ENCODE results near the gene RER1. TPM values are rescaled to one million over a fixed set of nuclear protein-coding genes. Genes with fewer than 3 reads are reported as not detected.

Gene RER1
- total RNA-seq, 1 experiment from 2014 or later = 79.8 TPM

- no peak overlapping the region for H3K4me3 Mint-ChIP-seq
- TF ChIP-seq, protein P1, sequence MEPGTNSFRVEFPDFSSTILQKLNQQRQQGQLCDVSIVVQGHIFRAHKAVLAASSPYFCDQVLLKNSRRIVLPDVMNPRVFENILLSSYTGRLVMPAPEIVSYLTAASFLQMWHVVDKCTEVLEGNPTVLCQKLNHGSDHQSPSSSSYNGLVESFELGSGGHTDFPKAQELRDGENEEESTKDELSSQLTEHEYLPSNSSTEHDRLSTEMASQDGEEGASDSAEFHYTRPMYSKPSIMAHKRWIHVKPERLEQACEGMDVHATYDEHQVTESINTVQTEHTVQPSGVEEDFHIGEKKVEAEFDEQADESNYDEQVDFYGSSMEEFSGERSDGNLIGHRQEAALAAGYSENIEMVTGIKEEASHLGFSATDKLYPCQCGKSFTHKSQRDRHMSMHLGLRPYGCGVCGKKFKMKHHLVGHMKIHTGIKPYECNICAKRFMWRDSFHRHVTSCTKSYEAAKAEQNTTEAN (CRISPR knock-in tag; IDR thresholded peaks at IDR 0.05) = no peak
- 0 out of 2 replicates have a peak, but pooled peaks have one; percentile 5 for TF ChIP-seq ZNF121 (CRISPR knock-in tag; IDR thresholded peaks at IDR 0.05)
- TF ChIP-seq CREM (CRISPR knock-in tag; IDR thresholded peaks at IDR 0.05) = no peak
- no peak for TF ChIP-seq OVOL2 (CRISPR knock-in tag; IDR thresholded peaks at IDR 0.05; ENCODE audit: borderline replicate concordance)
- no peak for TF ChIP-seq MYBL2 (CRISPR knock-in tag; IDR thresholded peaks at IDR 0.05)
- TF ChIP-seq FOXK1 (CRISPR knock-in tag; IDR thresholded peaks at IDR 0.05) = no peak
- CTCF ChIA-PET = no interaction called here
- H3K36me3 Mint-ChIP-seq = no peaks in the 10 kb centered on the region
- DNase-seq (ENCODE audit: low spot score) = no peak
- peaks cover 15% of the 10 kb centered on the region for H3K9me3 Mint-ChIP-seq
- H3K4me1 Mint-ChIP-seq = no peaks in the 10 kb centered on the region
- H3K27ac Mint-ChIP-seq = no peak overlapping the region
- POLR2A ChIA-PET = no interaction called here
- peaks cover 26% of the 10 kb centered on the region for H3K27me3 Mint-ChIP-seq (ENCODE audit: low read depth)
- no peak for ATAC-seq
These were observed 30.9 kb downstream of the RER1 start for GRCh38 chr1:2422523-2422922.

GRCh38 chr1:2425892-2426291 is 34.3 kb downstream of the RER1 start:
- no peak for ATAC-seq
- H3K27ac Mint-ChIP-seq = no peak overlapping the region
- H3K4me1 Mint-ChIP-seq = no peaks in the 10 kb centered on the region

More at GRCh38 chr1:2425892-2426291, 34.3 kb downstream of the RER1 start:
- peaks cover 26% of the 10 kb centered on the region for H3K9me3 Mint-ChIP-seq
- peaks cover 26% of the 10 kb centered on the region for H3K27me3 Mint-ChIP-seq (ENCODE audit: low read depth)
- DNase-seq (ENCODE audit: low spot score) = no peak
- ChIA-PET POLR2A (interaction anchor here (0.7 kb wide), 1 partner anchor 1196 kb away, joined by 3 read pairs; no protein-coding TSS in a partner anchor), CTCF (interaction anchor here (0.5 to 1.0 kb wide), 4 partner anchors 11 to 517 kb away, joined by 3 to 4 read pairs (median 3); no protein-coding TSS in a partner anchor)
- TF ChIP-seq ATF3 (CRISPR knock-in tag; conservative IDR thresholded peaks at IDR 0.05) = no peak
- TF ChIP-seq, protein P2, sequence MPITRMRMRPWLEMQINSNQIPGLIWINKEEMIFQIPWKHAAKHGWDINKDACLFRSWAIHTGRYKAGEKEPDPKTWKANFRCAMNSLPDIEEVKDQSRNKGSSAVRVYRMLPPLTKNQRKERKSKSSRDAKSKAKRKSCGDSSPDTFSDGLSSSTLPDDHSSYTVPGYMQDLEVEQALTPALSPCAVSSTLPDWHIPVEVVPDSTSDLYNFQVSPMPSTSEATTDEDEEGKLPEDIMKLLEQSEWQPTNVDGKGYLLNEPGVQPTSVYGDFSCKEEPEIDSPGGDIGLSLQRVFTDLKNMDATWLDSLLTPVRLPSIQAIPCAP (CRISPR knock-in tag; IDR thresholded peaks at IDR 0.05) = no peak
- no peak for TF ChIP-seq ZNF138 (CRISPR knock-in tag; conservative IDR thresholded peaks at IDR 0.05)
- TF ChIP-seq ZNF425 (CRISPR knock-in tag; conservative IDR thresholded peaks at IDR 0.05) = no peak
- TF ChIP-seq HMGA2 (CRISPR knock-in tag; IDR thresholded peaks at IDR 0.05) = no peak
- no peak for TF ChIP-seq NFYB (CRISPR knock-in tag; conservative IDR thresholded peaks at IDR 0.05; ENCODE audit: low read depth)
- TF ChIP-seq ZNF219 (CRISPR knock-in tag; IDR thresholded peaks at IDR 0.05; ENCODE audit: borderline replicate concordance) = no peak
- TF ChIP-seq SOX15 (CRISPR knock-in tag; IDR thresholded peaks at IDR 0.05) = no peak
- TF ChIP-seq TEAD4 (CRISPR knock-in tag; IDR thresholded peaks at IDR 0.05) = no peak
- TF ChIP-seq SMAD4 (CRISPR knock-in tag; IDR thresholded peaks at IDR 0.05) = no peak
- no peak for TF ChIP-seq CREM (CRISPR knock-in tag; IDR thresholded peaks at IDR 0.05)
- TF ChIP-seq, protein P3, sequence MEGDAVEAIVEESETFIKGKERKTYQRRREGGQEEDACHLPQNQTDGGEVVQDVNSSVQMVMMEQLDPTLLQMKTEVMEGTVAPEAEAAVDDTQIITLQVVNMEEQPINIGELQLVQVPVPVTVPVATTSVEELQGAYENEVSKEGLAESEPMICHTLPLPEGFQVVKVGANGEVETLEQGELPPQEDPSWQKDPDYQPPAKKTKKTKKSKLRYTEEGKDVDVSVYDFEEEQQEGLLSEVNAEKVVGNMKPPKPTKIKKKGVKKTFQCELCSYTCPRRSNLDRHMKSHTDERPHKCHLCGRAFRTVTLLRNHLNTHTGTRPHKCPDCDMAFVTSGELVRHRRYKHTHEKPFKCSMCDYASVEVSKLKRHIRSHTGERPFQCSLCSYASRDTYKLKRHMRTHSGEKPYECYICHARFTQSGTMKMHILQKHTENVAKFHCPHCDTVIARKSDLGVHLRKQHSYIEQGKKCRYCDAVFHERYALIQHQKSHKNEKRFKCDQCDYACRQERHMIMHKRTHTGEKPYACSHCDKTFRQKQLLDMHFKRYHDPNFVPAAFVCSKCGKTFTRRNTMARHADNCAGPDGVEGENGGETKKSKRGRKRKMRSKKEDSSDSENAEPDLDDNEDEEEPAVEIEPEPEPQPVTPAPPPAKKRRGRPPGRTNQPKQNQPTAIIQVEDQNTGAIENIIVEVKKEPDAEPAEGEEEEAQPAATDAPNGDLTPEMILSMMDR (IDR thresholded peaks at IDR 0.05) = no peak
- TF ChIP-seq TP53 (CRISPR knock-in tag; IDR thresholded peaks at IDR 0.05) = no peak
- no peak for TF ChIP-seq ATF6 (CRISPR knock-in tag; IDR thresholded peaks at IDR 0.05)
- TF ChIP-seq FOXP1 (CRISPR knock-in tag; IDR thresholded peaks at IDR 0.05; ENCODE audit: borderline replicate concordance) = no peak
- no peak for TF ChIP-seq FOXK1 (CRISPR knock-in tag; IDR thresholded peaks at IDR 0.05)
- no peak for TF ChIP-seq RORB (CRISPR knock-in tag; IDR thresholded peaks at IDR 0.05)
- no peaks in the 10 kb centered on the region for H3K36me3 Mint-ChIP-seq
- no peak overlapping the region for H3K4me3 Mint-ChIP-seq

All from WTC11 (cell line).